ENCODE data around the gene HIPK1.

GRCh38 chr1:113931451-113931851 is 2.3 kb downstream of the HIPK1 start:
- TF ChIP-seq CTCF (IDR thresholded peaks at IDR 0.05) = no peak
- TF ChIP-seq POLR2A (IDR thresholded peaks at IDR 0.05) = no peak
